Right lobe of liver (tissue), 6 donors: ENCODE data around the gene CACNB2. TPM values are rescaled to one million over a fixed set of nuclear protein-coding genes. Genes with fewer than 3 reads are reported as not detected.
A peak's percentile ranks its signal among the peaks of the same experiment; 100 is the strongest.

ENCODE experiments used
- ATAC-seq, 4 donors: fragments of 200-7000 bp; cut with Tn5 transposase; one replicate each; pipeline ENCODE4 v1.9.1; 2020; ENCODE audit warnings: mild to moderate bottlenecking in 4 of 4, moderate library complexity in 4 of 4
- DNase-seq, 3 donors: peaks; one replicate each; pipeline ENCODE4 v3.0.0-alpha.2; 2020
- H3K27ac ChIP-seq, 3 donors: fragments of 200-600 bp; one replicate each; pipeline ENCODE4 v1.8.0; 2022
- H3K27me3 ChIP-seq, 2 donors: fragments of 200-600 bp; one replicate each; pipeline ENCODE4 v1.8.0; 2022
- H3K36me3 ChIP-seq, 4 donors: fragments of 200-600 bp; sonication (generic) in 1 of 4; one replicate each; pipeline versions ENCODE4 v1.5.1 to v1.8.0; 2017 to 2022; ENCODE audit warnings: control low read depth in 1 of 4
- H3K4me1 ChIP-seq, 4 donors: fragments of 200-600 bp; sonication (generic) in 1 of 4; one replicate each; pipeline versions ENCODE4 v1.5.1 to v1.8.0; 2017 to 2022; ENCODE audit warnings: control low read depth in 1 of 4
- H3K4me3 ChIP-seq, 3 donors: fragments of 200-600 bp; one replicate each; pipeline ENCODE4 v1.8.0; 2022
- H3K9me3 ChIP-seq, 4 donors: fragments of 200-600 bp; sonication (generic) in 1 of 4; one replicate each; pipeline versions ENCODE4 v1.5.1 to v1.8.0; 2017 to 2022; ENCODE audit warnings: control low read depth in 1 of 4
- CTCF ChIP-seq, 4 donors: fragments of 200-600 bp in 3 of 4; fragments of 450-650 bp in 1 of 4; IDR thresholded peaks; one replicate each; pipeline versions ENCODE4 v1.5.1 to v1.8.0; 2016 to 2022; ENCODE audit warnings: antibody characterized with exemption in 4 of 4, mild to moderate bottlenecking in 2 of 4
- POLR2A ChIP-seq: fragments of 450-650 bp; IDR thresholded peaks from one replicate; pipeline ENCODE4 v1.6.1; 2017; ENCODE audit warnings: antibody characterized with exemption, mild to moderate bottlenecking
- WGBS: methylation state at CpG from one replicate; pipeline ENCODE4 v1.1.6; 2018; ENCODE audit warnings: low coverage, low lambda C conversion rate; ENCODE audit not compliant: insufficient coverage; ENCODE audit errors: missing lambda C conversion rate; 5-methylcytosine and 5-hydroxymethylcytosine counted together
- intact Hi-C, 2 donors: fragments of 100-400 bp; cut with DNase I; formaldehyde crosslinking; loops; one replicate each; pipeline versions ENCODE4 v1.11.2 to v1.14.1; 2022
- total RNA-seq, 6 experiments: library from RNA; depleted of rRNA in 2 of 6; stranded (reverse); fragments of >200 nt in 2 of 6; fragmentation: NEBNext Ultra II Directional in 3 of 6; extraction: Animal tissue kit (Norgen Biotek cat#: 25700) in 3 of 6; gene quantifications; one replicate each; pipeline versions ENCODE4 v1.1.0 to v1.2.4, GENCODE V29; 2016 to 2023
- donor health status: DM: no; HTN: yes; CAD: no.
- donor health status: DM: no; HTN: no; CAD: no.
- donor health status: DM: no; HTN: no; CAD: no.
- donor health status: DM: no; HTN: yes; CAD: no.
- donor health status: DM: no; HTN: yes; CAD: no.

Gene CACNB2
- total RNA-seq, 6 experiments from 2014 or later = 0.12 to 1.8 (median 1.0) TPM; not detected in 1

DNA sequence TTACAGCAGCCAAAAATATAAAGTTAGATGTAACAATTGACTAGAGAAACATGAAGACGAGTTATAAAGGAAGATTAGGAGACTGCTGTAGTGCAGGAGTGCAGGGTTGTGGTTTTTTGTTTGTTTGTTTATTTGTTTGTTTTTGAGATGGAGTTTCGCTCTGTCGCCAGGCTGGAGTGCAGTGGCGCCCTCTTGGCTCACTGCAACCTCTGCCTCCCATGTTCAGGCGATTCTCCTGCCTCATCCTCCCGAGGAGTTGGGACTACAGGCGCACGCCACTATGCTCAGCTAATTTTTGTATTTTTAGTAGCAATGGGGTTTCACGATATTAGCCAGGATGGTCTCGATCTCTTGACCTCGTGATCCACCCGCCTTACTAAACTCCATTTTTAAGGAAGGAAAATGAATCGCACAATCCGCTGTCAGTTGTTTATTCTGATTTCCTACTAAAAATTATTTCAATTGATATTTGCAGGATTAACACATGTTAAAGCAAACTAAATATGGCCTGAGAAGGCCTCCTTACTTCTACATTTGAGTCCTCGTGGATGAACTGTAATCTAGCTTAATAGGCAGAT lies 277.8 kb downstream of the CACNB2 start:
- ATAC-seq (no peak), DNase-seq (no peak)
- Histone ChIP-seq H3K4me3 (no peak overlapping the region), H3K9me3 (no peaks in the 10 kb centered on the region), H3K27ac (no peak overlapping the region), H3K36me3 (no peaks in the 10 kb centered on the region), H3K27me3 (no peaks in the 10 kb centered on the region), H3K4me1 (peaks cover 0 to 7% (median 0%) of the 10 kb centered on the region in 4 donors)
- intact Hi-C loops = no loop called here
- 73% methylated on average over 15 of the region's 15 CpGs for WGBS
- no peak for TF ChIP-seq CTCF (IDR thresholded peaks at IDR 0.05)
- no peak for TF ChIP-seq POLR2A

DNA sequence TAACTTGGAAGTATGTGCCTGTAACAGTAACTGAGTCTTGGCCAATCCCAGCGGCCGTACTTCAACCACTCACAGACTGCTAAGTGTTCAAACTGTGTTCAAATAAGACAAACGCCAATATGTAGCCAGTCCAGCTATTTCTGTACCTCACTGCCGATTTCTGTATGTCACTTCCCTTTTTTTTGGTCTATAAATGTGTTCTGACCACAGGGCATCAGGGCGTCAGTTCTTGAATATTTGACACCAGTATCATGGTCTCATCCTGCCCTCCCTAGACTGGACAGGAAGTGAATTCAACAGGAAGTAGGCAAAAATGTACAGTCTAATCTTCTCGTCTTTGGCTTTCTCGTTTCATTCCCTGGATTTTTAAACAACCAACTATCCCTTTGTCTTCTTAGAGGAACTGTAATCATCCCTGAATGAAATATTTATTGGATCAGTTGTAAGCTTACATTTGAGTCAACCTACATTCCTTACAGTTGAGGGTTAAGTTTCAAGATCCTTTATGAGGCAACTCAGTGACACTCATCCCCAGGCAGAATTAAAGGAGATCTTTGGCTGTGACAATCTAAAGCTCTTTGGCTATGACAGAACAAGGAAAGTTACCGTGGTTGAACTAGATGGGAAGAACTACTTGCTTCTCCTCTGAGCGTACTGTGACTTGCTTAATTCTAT lies 278.5 kb downstream of the CACNB2 start:
- no peak overlapping the region for H3K4me3 ChIP-seq
- H3K36me3 ChIP-seq = no peaks in the 10 kb centered on the region
- no peaks in the 10 kb centered on the region for H3K9me3 ChIP-seq
- intact Hi-C loops = no loop called here
- no peak for DNase-seq
- H3K27ac ChIP-seq = no peak overlapping the region
- H3K4me1 ChIP-seq = peaks cover 0 to 5% (median 0%) of the 10 kb centered on the region in 4 donors
- no peaks in the 10 kb centered on the region for H3K27me3 ChIP-seq
- ATAC-seq = peak in 3 of 4 donors; percentile 40 to 60 (median 40)
- WGBS = 53% methylated on average over 9 of the region's 9 CpGs
- TF ChIP-seq POLR2A = no peak
- TF ChIP-seq CTCF (IDR thresholded peaks at IDR 0.05) = no peak

GRCh38 chr10:18419945-18420344 lies 279.7 kb downstream of the CACNB2 start:
- intact Hi-C loops = no loop called here
- TF ChIP-seq CTCF (IDR thresholded peaks at IDR 0.05) (no peak), POLR2A (no peak)

DNA sequence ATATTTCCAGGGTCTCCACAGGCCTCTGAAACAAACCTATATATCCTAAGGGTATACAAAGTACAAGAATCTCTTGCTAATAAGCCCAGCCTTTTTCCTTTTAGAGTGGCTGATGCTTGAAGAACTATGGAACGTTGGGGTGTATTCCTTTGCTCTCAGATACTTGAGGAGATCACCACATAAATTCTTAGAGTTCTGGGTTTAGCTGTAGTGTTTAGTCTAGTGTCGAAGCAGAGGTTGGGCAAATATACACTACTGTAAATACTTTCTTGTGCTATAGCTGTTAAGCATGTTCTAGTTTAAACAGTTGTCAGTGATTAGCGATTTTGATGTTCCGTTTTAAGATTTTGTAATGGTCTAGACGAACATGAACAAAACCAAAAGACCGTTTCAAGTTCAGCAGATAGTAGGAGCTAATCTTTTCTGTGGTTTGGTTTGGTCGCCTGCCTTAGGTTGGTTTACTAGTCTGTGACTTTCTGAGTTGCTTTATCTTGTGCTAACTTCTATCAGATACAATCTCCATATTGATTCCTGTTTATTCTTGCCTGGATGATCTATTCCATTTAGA lies 281.6 kb downstream of the CACNB2 start:
- Histone ChIP-seq H3K4me3 (no peak overlapping the region), H3K4me1 (no peaks in the 10 kb centered on the region), H3K36me3 (no peaks in the 10 kb centered on the region), H3K27ac (no peak overlapping the region), H3K27me3 (no peaks in the 10 kb centered on the region), H3K9me3 (no peaks in the 10 kb centered on the region)
- TF ChIP-seq CTCF (IDR thresholded peaks at IDR 0.05) (no peak), POLR2A (no peak)
- ATAC-seq (no peak), DNase-seq (no peak)
- WGBS = 57% methylated on average over 7 of the region's 7 CpGs
- intact Hi-C loops = no loop called here

More at GRCh38 chr10:18419945-18420344, 279.7 kb downstream of the CACNB2 start:
- H3K27me3 ChIP-seq = no peaks in the 10 kb centered on the region
- WGBS = 70% methylated on average over 2 of the region's 2 CpGs
- ATAC-seq (no peak), DNase-seq (no peak)
- no peaks in the 10 kb centered on the region for H3K36me3 ChIP-seq
- no peak overlapping the region for H3K27ac ChIP-seq
- H3K4me1 ChIP-seq = no peaks in the 10 kb centered on the region
- H3K9me3 ChIP-seq = no peaks in the 10 kb centered on the region
- H3K4me3 ChIP-seq = no peak overlapping the region
